ENCODE measurements around the gene WDFY3.
"Not testable (repeated sequence)": the region's sequence is repeated elsewhere in the genome, so short reads cannot be mapped to it uniquely, and the experiment has no call there.

WDFY3 gene

GRCh38 chr4:84683064-84683850 is 283.2 kb downstream of the WDFY3 start:
- DNase-seq (ENCODE audit: extremely low read depth in 1 of 2, low read depth in 1 of 2), result no peak

GRCh38 chr4:84682661-84683060 is 283.8 kb downstream of the WDFY3 start:
- DNase-seq (ENCODE audit: extremely low read depth in 1 of 2, low read depth in 1 of 2), result not testable (repeated sequence)

- no peak for DNase-seq (ENCODE audit: extremely low read depth in 1 of 2, low read depth in 1 of 2)
These were observed 284.8 kb downstream of the WDFY3 start for GRCh38 chr4:84681486-84682274.

- no peak for DNase-seq (ENCODE audit: extremely low read depth in 1 of 2, low read depth in 1 of 2)
These were observed 285.5 kb downstream of the WDFY3 start for GRCh38 chr4:84680956-84681355.

- DNase-seq (ENCODE audit: extremely low read depth in 1 of 2, low read depth in 1 of 2), result no peak
These were observed 287.3 kb downstream of the WDFY3 start for GRCh38 chr4:84678976-84679744.

- no peak for DNase-seq (ENCODE audit: extremely low read depth in 1 of 2, low read depth in 1 of 2)
These were observed 288.5 kb downstream of the WDFY3 start for GRCh38 chr4:84677995-84678394.

GRCh38 chr4:84677093-84677492 is 289.4 kb downstream of the WDFY3 start:
- no peak for DNase-seq (ENCODE audit: extremely low read depth in 1 of 2, low read depth in 1 of 2)

- no peak for DNase-seq (ENCODE audit: extremely low read depth in 1 of 2, low read depth in 1 of 2)
These were observed 292.8 kb downstream of the WDFY3 start for GRCh38 chr4:84673475-84674240.

- no peak for DNase-seq (ENCODE audit: extremely low read depth in 1 of 2, low read depth in 1 of 2)
These were observed 294.3 kb downstream of the WDFY3 start for GRCh38 chr4:84672177-84672576.

- DNase-seq (ENCODE audit: extremely low read depth in 1 of 2, low read depth in 1 of 2), result no peak
These were observed 297.3 kb downstream of the WDFY3 start for GRCh38 chr4:84669201-84669600.

- no peak for DNase-seq (ENCODE audit: extremely low read depth in 1 of 2, low read depth in 1 of 2)
These were observed 300.1 kb downstream of the WDFY3 start for GRCh38 chr4:84666439-84666838.

GRCh38 chr4:84664767-84665166 is 301.7 kb downstream of the WDFY3 start:
- not testable (repeated sequence) for DNase-seq (ENCODE audit: extremely low read depth in 1 of 2, low read depth in 1 of 2)

- no peak for DNase-seq (ENCODE audit: extremely low read depth in 1 of 2, low read depth in 1 of 2)
These were observed 305.1 kb downstream of the WDFY3 start for GRCh38 chr4:84661191-84661939.

GRCh38 chr4:84660606-84661005 is 305.9 kb downstream of the WDFY3 start:
- no peak for DNase-seq (ENCODE audit: extremely low read depth in 1 of 2, low read depth in 1 of 2)

- no peak for DNase-seq (ENCODE audit: extremely low read depth in 1 of 2, low read depth in 1 of 2)
These were observed 314.0 kb downstream of the WDFY3 start for GRCh38 chr4:84652478-84652877.

GRCh38 chr4:84651499-84651898 is 315.0 kb downstream of the WDFY3 start:
- DNase-seq (ENCODE audit: extremely low read depth in 1 of 2, low read depth in 1 of 2), result no peak

- DNase-seq (ENCODE audit: extremely low read depth in 1 of 2, low read depth in 1 of 2), result no peak
These were observed 317.4 kb downstream of the WDFY3 start for GRCh38 chr4:84648863-84649647.

GRCh38 chr4:84648178-84648577 is 318.3 kb downstream of the WDFY3 start:
- no peak for DNase-seq (ENCODE audit: extremely low read depth in 1 of 2, low read depth in 1 of 2)

GRCh38 chr4:84647312-84647884 is 319.1 kb downstream of the WDFY3 start:
- no peak for DNase-seq (ENCODE audit: extremely low read depth in 1 of 2, low read depth in 1 of 2)

Measured in activated CD8-positive, alpha-beta memory T cell treated with anti-CD3 and anti-CD28 coated beads for 1 hour (primary cell).